ENCODE data around the gene HS6ST3. TPM values are rescaled to one million over a fixed set of nuclear protein-coding genes. Genes with fewer than 3 reads are reported as not detected.

Gene HS6ST3
- total RNA-seq, 1 donor from 2014 or later = 4.7 TPM

- no peaks in the 10 kb centered on the region for H3K27me3 Mint-ChIP-seq
- no peak for DNase-seq (ENCODE audit: extremely low spot score, unreplicated experiment)
- no peaks in the 10 kb centered on the region for H3K9me3 Mint-ChIP-seq
- no peaks in the 10 kb centered on the region for H3K36me3 Mint-ChIP-seq
- H3K27ac Mint-ChIP-seq = no peak overlapping the region
- H3K4me3 Mint-ChIP-seq = no peak overlapping the region
- peaks cover 9% of the 10 kb centered on the region for H3K4me1 Mint-ChIP-seq (ENCODE audit: unreplicated experiment)
- TF ChIP-seq CTCF (conservative IDR thresholded peaks at IDR 0.05) = no peak
These were observed 654.7 kb downstream of the HS6ST3 start for GRCh38 chr13:96744367-96745331.

GRCh38 chr13:96746886-96747285 lies 657.0 kb downstream of the HS6ST3 start:
- Mint-ChIP-seq H3K4me3 (no peak overlapping the region), H3K27ac (no peak overlapping the region), H3K4me1 (ENCODE audit: unreplicated experiment) (peaks cover 9% of the 10 kb centered on the region), H3K9me3 (no peaks in the 10 kb centered on the region), H3K27me3 (no peaks in the 10 kb centered on the region), H3K36me3 (no peaks in the 10 kb centered on the region)
- no peak for DNase-seq (ENCODE audit: extremely low spot score, unreplicated experiment)
- no peak for TF ChIP-seq CTCF (conservative IDR thresholded peaks at IDR 0.05)

GRCh38 chr13:96749825-96750224 lies 659.9 kb downstream of the HS6ST3 start:
- no peaks in the 10 kb centered on the region for H3K27me3 Mint-ChIP-seq
- H3K4me3 Mint-ChIP-seq = no peak overlapping the region
- no peak for DNase-seq (ENCODE audit: extremely low spot score, unreplicated experiment)
- TF ChIP-seq CTCF (conservative IDR thresholded peaks at IDR 0.05) = no peak
- H3K4me1 Mint-ChIP-seq (ENCODE audit: unreplicated experiment) = no peaks in the 10 kb centered on the region
- no peaks in the 10 kb centered on the region for H3K9me3 Mint-ChIP-seq
- H3K36me3 Mint-ChIP-seq = no peaks in the 10 kb centered on the region
- H3K27ac Mint-ChIP-seq = no peak overlapping the region

GRCh38 chr13:96751089-96751488 lies 661.2 kb downstream of the HS6ST3 start:
- H3K36me3 Mint-ChIP-seq = no peaks in the 10 kb centered on the region
- H3K27ac Mint-ChIP-seq = no peak overlapping the region
- no peaks in the 10 kb centered on the region for H3K9me3 Mint-ChIP-seq
- no peaks in the 10 kb centered on the region for H3K27me3 Mint-ChIP-seq
- H3K4me1 Mint-ChIP-seq (ENCODE audit: unreplicated experiment) = no peaks in the 10 kb centered on the region
- no peak for DNase-seq (ENCODE audit: extremely low spot score, unreplicated experiment)
- TF ChIP-seq CTCF (conservative IDR thresholded peaks at IDR 0.05) = no peak
- H3K4me3 Mint-ChIP-seq = no peak overlapping the region

- no peak for TF ChIP-seq CTCF (conservative IDR thresholded peaks at IDR 0.05)
- no peaks in the 10 kb centered on the region for H3K36me3 Mint-ChIP-seq
- peaks cover 6% of the 10 kb centered on the region for H3K27me3 Mint-ChIP-seq
- H3K4me3 Mint-ChIP-seq = no peak overlapping the region
- H3K27ac Mint-ChIP-seq = no peak overlapping the region
- H3K4me1 Mint-ChIP-seq (ENCODE audit: unreplicated experiment) = no peaks in the 10 kb centered on the region
- DNase-seq (ENCODE audit: extremely low spot score, unreplicated experiment) = no peak
- H3K9me3 Mint-ChIP-seq = no peaks in the 10 kb centered on the region
These were observed 673.0 kb downstream of the HS6ST3 start for GRCh38 chr13:96762876-96763275.
